IPS DF 19.7 (cell line): Measurements from ENCODE around the gene SLC35A3.
"Not testable (repeated sequence)": the region's sequence is repeated elsewhere in the genome, so short reads cannot be mapped to it uniquely, and the experiment has no call there.

Experiments
- DNase-seq: peaks from one replicate; pipeline ENCODE4 v3.0.0-alpha.2; 2013; ENCODE audit warnings: low read depth, low spot score

The SLC35A3 gene

DNA sequence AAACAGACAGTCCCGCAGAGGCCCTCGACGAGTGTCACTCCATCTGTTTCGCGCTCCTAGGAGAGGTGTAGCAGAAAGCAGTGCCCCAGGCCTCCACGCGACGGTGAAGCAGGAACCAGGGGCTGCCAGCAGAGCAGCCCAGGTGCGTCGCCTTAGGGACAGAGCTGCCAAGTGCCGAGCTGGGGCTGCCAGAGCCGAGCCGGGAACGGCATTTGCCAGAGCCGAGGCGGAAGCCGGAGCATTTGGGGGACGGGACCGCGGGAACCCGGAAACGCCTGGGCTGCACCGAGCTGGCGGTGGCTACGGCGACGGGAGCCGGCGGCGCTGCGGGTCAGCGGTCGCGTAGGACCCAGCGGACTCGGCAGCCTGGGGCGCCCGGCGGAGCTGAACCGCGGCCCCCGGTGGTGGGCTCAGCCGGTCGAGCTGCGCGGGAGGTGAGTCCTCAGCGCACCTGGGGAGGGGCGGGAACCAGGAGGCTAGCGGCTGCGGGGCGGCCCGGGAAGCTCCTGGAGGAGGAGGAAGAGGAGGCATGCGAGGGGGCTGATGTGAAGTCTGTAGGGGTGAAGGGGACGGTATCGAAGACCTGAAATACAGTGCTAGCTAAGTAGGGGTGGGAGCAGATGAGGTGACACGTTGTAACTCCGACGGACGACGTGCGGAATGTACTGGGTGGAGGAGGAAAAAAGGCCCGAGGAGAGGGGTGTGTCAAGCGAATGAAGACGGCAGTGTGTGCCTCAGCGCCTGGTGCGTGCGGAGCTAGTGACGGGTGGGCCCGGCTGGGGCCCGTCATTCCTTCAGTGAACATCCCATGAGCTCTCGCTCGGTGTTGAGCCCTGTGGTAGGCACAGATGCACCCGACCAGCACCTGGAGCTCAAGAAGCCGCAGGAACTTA lies at the start of gene SLC35A3:
Gene SLC35A3 (plus strand): TSS at position 268 of the 893 bp plus-strand sequence. CDS start 23,559 bp downstream, outside the sequence.
- DNase-seq = peak; percentile 45

GRCh38 chr1:99934801-99935200 lies 35.0 kb upstream of the SLC35A3 start:
- DNase-seq = no peak

DNA sequence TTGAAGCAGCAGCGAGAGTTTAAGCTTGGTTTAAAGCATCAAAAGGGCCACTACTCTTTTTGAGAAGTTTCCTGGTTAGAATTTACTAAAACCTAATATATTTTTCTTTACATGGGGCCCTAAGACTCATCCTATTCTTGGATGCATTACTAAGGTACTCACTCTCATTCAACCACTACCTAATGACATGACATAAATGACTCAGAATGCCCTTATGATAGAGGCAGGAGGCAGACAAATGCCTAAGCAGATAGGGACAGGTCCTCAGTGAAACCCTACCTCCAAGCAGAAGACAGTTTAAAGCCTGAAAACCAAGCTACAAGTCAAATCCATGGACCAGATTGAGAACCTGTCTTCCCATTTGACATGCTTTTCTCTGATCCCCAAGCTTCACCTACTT lies 34.3 kb upstream of the SLC35A3 start:
- DNase-seq = no peak

- no peak for DNase-seq
Measured at GRCh38 chr1:99936071-99936470, 33.7 kb upstream of the SLC35A3 start.

DNA sequence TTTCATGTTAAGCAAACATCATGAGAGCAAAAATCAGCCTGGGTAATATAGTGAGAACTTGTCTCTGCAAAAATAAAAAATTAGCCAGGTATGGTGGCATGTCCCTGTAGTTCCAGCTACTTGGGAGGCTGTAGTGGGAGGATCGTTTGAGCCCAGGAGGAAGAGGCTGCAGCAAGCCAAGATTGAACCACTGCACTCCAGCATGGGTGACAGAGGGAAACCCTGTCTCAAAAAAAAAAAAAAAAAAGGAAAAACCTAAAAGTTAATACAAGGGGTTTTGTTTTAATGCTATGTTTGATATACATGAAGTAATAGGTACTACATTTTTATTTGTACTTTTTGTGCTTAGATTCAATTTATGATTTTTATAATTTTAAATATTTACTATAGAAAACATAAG lies 27.1 kb upstream of the SLC35A3 start:
- DNase-seq = no peak

DNA sequence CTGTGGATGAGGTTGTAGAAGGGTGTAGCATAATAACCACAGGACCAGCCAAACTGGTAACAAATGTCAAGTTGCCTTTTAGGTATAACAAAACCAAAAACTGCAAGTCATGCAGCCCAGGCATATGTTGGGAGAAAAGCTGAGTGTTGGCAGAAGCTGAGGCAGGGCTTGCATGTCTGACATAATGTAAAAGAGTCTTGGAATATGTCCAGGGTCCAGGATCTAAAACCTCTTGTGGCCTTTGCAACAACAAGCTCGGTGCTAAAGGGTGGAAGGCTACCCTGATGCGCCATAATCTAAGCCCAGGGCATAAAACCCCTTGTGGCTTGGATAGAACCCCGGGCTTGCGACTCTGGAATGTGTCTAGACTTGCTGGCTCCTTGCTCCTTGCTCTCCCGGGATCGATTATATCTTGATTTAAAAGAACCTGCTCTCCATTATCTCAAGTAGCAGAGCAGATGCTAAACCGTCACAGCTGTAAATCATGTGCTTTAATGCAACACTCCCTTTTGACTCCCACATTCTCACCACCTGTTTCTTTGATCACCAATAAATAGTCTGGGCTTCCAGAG lies 26.5 kb upstream of the SLC35A3 start:
- no peak for DNase-seq

DNA sequence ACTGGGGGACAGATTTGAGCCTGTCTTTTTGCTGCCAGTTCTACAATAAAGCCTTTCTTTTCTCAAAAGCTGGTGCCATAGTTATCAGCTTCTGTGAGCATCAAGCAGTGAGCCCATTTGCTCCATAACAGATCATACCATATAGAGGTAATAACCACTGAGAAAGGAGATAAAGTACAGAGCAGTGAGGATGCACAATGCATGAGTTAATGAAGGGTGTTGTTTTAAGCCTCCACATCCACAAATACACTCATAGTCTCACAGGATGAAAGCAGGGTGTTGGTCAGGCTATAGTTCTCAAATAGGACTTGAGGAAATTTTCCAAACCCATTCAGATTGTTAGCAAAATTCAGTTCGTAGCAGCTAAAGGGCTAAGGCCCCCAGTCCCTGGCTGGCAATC lies 25.6 kb upstream of the SLC35A3 start:
- no peak for DNase-seq

GRCh38 chr1:99945174-99945573 lies 24.6 kb upstream of the SLC35A3 start:
- DNase-seq = no peak

GRCh38 chr1:99950486-99950885 lies 19.3 kb upstream of the SLC35A3 start:
- no peak for DNase-seq

- no peak for DNase-seq
Measured at GRCh38 chr1:99952522-99952921, 17.3 kb upstream of the SLC35A3 start.

DNA sequence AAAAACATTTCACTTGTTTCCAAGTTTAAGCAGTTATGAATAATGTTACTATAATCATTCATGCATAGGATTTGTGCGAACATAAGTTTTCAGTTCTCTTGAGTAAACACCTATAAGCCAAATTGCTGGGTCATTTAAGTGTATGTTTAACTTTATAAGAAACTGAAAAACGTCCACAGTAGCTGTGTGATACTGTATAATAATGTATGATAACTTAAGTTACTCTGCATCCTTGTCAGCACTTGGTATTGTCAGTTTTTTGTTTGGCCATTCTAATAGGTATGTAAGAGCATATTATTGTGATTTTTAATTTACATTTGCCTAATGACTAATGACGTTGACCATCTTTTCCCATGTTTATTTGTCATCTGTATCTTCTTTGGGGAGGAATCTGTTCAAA lies 14.4 kb upstream of the SLC35A3 start:
- DNase-seq = no peak

DNA sequence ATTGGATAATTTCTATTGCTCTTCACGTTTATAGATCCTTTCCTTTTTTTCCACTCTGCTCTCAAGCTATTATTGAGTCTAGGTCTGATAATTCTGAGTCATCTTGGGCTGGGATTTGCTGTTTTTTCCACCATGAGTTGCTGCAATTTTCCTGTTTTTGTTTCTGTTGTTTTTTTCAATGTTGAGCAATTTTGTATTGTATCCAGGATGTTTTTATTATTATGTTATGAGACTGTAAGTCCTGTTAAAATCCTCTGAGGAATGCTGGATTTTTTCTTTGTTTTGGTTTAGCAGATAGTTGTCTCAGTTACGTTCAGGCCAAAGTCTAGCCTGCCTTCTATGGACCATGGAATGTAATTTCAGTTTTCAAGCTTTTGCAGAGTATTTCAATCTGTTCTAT lies 13.0 kb upstream of the SLC35A3 start:
- no peak for DNase-seq

DNA sequence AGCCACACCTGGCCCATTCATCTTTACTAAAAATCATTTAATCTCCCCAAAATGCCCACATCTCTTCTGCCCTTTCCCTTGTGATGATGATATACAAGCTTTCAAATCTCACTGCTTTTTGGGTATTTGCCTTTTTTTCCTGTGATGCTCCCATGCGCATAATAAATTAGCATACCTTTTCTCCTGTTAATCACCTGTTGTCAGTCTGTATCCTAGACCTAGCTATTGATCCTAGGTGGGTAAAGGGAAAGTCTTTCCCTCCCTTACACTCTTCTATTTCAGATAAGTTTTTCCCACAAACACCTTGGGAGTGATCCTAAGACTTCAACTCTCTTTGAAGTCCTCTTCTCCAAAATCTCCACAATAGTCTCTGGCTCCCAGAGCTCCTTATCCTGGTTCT lies 12.0 kb upstream of the SLC35A3 start:
- DNase-seq = no peak

GRCh38 chr1:99959189-99959705 lies 10.5 kb upstream of the SLC35A3 start:
- not testable (repeated sequence) for DNase-seq

DNA sequence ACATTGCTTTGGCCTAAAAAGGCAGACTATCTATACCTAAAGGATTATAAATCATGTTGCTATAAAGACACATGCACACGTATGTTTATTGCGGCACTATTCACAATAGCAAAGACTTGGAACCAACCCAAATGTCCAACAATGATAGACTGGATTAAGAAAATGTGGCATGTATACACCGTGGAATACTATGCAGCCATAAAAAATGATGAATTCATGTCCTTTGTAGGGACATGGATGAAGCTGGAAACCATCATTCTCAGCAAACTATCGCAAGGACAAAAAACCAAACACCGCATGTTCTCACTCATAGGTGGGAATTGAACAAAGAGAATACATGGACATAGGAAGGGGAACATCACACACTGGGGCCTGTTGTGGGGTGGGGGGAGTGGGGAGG lies 9.5 kb upstream of the SLC35A3 start:
- DNase-seq = not testable (repeated sequence)

- no peak for DNase-seq
Measured at GRCh38 chr1:99963041-99963795, 6.6 kb upstream of the SLC35A3 start.

- no peak for DNase-seq
Measured at GRCh38 chr1:99964806-99965205, 5.0 kb upstream of the SLC35A3 start.

- DNase-seq = no peak
Measured at GRCh38 chr1:99965646-99966375, 4.0 kb upstream of the SLC35A3 start.

DNA sequence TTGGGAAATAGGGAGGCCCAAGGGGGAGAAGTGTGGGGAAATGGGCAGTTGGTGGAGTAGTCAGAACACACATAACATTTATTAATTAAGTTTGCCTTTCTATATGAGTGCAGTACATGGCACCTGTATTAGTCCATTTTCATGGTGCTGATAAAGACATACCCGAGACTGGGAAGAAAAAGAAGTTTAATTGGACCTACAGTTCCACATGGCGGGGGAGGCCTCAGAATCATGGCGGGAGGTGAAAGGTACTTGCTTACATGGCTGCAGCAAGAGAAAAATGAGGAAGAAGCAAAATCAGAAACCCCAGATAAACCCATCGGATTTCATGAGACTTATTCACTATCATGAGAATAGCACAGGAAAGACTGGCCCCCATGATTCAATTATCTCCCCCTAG lies 1.6 kb upstream of the SLC35A3 start:
- no peak for DNase-seq

DNA sequence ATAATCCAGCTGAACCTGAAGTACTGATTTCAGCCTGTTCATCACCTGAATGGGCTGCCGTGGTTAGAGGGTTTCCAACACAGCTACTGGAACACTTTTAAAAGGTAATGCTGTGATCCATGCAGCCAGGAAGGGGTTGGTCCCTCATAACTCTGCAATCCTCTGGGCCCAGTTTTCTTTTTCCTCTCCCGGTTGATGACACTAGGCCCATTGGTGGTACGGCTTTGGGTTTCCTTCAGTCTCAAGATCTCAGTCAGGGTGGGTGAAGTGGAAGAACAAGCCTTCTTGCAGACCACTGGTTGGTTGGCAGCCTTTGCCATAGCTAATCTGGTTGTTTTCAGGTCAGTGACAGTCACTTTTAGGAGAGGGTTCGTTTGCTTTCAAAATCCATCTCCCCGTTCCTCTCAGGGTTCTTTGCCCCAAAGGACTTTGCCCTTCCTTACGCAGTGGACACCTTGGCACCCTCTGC lies 502 bp upstream of the SLC35A3 start:
- DNase-seq = no peak

DNA sequence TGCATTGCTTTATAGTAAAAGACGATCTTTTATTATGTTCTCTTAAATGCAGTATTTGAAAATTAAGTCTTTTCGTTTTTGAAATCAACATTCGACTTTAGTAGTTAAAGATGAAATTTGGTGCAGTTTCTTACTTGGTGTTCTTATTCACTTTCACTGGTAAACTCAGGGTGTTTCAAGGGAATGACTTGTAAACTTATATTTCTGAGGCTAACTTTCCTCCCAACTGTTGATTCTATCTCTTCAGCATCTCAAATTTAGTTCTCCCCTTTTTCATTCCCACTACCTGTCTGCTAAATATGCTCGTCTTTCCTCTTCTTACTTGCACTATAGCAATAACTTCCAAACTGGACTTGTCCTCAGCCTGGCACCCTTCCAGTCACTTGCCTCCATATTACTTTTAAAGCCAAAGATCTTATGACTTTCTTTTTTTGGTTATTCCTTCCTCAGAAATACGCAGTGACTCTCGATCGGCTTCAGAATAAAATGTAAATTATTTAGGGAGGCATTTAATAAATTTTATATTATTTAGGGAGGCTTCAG lies 988 bp downstream of the SLC35A3 start:
- no peak for DNase-seq
